Measurements from ENCODE around the gene KAT8. TPM values are rescaled to one million over a fixed set of nuclear protein-coding genes. Genes with fewer than 3 reads are reported as not detected.

Gene KAT8
- total and polyA plus RNA-seq, 2 experiments from 2014 or later, result 33.9 to 44.2 TPM

DNA sequence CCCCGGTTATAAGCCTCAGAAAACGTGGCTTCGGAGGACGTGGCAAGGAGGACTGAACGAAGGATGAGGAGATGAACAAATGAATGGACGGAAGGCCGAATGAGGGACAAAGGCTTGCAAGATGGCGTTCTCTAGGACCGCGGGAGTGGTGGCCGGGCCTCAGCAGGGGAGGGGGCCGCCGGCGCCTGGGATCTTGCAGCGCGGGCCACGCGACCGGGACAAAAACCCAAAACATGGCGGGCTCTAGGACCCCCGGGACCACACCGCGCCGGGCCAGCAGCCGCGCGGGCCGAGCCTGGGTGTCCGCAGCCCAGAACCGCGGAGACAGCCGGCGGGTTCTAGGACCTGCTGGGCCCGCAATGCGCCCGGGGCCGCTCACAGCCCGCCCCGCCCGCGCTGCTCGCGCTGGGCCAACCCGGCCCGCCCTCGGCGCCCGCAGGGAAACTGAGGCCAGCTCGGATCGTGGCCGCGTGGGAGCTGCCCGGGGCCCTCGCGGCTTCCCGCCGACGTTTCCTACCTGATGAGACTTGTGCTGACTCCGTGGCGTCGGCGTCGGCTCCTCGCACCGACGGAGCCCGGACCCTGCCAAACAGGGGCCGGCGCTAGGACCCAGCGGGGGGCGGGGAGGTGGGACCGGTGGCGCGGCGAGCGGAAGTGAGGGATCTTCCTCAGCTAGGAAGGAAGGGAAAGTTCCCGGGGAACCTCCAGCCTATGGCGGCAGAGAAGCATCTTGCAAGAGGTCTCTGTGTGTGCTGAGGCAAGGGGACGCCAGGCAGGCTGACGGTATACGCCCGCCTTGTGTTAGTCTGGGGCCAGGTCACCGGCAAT, 44.1 kb upstream of the KAT8 start:
- peak overlapping the region; percentile 80 for H2AFZ ChIP-seq
- H3K27ac ChIP-seq, result peak overlapping the region; percentile 99
- peaks cover 10% of the 10 kb centered on the region for H3K4me1 ChIP-seq (ENCODE audit: insufficient read depth)
- H3K36me3 ChIP-seq (replicated peaks; ENCODE audit: insufficient read depth, low read depth), result no peaks in the 10 kb centered on the region
- 1% methylated on average over 60 of the region's 83 CpGs for WGBS (ENCODE audit: low lambda C conversion rate, missing lambda C conversion rate)
- peak; percentile 95 for DNase-seq (ENCODE audit: low spot score)
- H3K9me2 ChIP-seq (replicated peaks; ENCODE audit: insufficient read depth), result no peaks in the 10 kb centered on the region
- H3K4me2 ChIP-seq, result peak overlapping the region; percentile 75
- peaks cover 82% of the 10 kb centered on the region for H3K79me2 ChIP-seq
- H3K9me3 ChIP-seq (ENCODE audit: low read depth), result no peaks in the 10 kb centered on the region
- no peaks in the 10 kb centered on the region for H3K27me3 ChIP-seq
- H3K4me3 ChIP-seq, result peak overlapping the region; percentile 78
- TF ChIP-seq EZH2phosphoT487 (IDR thresholded peaks at IDR 0.05; ENCODE audit: low read depth, severe bottlenecking, unreplicated experiment), result no peak
- no peak for TF ChIP-seq EZH2 (IDR thresholded peaks at IDR 0.05; ENCODE audit: borderline replicate concordance)
- TF ChIP-seq, protein P1, sequence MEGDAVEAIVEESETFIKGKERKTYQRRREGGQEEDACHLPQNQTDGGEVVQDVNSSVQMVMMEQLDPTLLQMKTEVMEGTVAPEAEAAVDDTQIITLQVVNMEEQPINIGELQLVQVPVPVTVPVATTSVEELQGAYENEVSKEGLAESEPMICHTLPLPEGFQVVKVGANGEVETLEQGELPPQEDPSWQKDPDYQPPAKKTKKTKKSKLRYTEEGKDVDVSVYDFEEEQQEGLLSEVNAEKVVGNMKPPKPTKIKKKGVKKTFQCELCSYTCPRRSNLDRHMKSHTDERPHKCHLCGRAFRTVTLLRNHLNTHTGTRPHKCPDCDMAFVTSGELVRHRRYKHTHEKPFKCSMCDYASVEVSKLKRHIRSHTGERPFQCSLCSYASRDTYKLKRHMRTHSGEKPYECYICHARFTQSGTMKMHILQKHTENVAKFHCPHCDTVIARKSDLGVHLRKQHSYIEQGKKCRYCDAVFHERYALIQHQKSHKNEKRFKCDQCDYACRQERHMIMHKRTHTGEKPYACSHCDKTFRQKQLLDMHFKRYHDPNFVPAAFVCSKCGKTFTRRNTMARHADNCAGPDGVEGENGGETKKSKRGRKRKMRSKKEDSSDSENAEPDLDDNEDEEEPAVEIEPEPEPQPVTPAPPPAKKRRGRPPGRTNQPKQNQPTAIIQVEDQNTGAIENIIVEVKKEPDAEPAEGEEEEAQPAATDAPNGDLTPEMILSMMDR (IDR thresholded peaks at IDR 0.05; ENCODE audit: poor library complexity), result no peak
- H4K20me1 ChIP-seq (ENCODE audit: insufficient read depth, poor library complexity, severe bottlenecking), result no peaks in the 10 kb centered on the region

DNA sequence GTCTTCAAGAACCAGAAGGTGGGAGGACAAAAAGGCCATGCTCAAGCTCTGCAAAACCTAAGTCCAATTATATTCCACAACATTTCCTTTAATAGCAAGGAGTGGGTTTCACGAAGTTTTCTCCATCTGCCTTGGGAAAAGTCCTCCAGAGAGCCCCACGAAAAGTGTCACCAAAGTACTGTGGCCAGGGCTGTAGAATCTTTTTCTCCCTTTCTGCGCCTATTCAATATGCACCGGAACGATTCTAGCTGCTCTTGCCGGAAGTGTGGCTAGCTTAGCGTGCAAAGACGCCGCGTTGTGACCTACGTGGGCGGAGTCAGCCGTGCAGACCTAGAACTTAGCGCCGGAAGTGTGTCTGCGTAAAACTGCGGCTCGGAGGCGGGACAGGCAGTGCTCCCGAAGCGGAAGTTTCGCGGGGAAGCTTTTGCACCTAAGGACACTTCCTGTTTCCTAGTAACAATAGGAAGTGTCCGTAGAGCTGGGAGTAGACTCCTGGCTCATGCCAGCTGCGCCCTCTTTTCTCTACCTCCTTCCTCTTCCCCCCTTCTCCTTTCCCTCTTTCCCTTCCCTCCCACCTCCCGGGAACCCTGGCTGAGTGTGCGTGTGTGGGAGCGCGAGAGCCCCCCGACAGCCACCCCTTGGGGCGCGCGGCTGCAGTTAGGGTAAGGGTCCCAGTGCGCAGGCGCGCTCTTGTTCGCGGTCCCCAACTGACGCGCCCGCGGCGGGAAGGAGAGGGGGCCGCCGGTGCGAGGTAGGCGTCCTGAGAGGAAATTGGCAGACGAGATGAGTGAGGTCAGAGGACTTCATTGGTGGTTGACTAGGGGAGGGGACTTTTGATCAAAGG, 43.3 kb upstream of the KAT8 start, which contains the start of the genes ZNF646 and ZNF668:
ZNF646 (plus strand) TSS at position 453 of the 844 bp plus-strand sequence. CDS start 1,903 bp downstream, outside the sequence.
ZNF668 (minus strand) TSS at position 271 of the 844 bp plus-strand sequence. CDS start 9,781 bp downstream, outside the sequence.
- no peaks in the 10 kb centered on the region for H3K9me3 ChIP-seq (ENCODE audit: low read depth)
- H3K4me1 ChIP-seq (ENCODE audit: insufficient read depth), result peaks cover 10% of the 10 kb centered on the region
- under 1% methylated on average over 46 of the region's 48 CpGs for WGBS (ENCODE audit: low lambda C conversion rate, missing lambda C conversion rate)
- H3K9me2 ChIP-seq (replicated peaks; ENCODE audit: insufficient read depth), result no peaks in the 10 kb centered on the region
- peak within 1 kb of the TSS; percentile 80 for H2AFZ ChIP-seq
- H3K4me3 ChIP-seq, result peak within 1 kb of the TSS; percentile 85
- H3K27me3 ChIP-seq, result no peaks in the 10 kb centered on the region
- peak within 1 kb of the TSS; percentile 99 for H3K27ac ChIP-seq
- H4K20me1 ChIP-seq (ENCODE audit: insufficient read depth, poor library complexity, severe bottlenecking), result no peaks in the 10 kb centered on the region
- peak; percentile 100 for DNase-seq (ENCODE audit: low spot score)
- no peaks in the 10 kb centered on the region for H3K36me3 ChIP-seq (replicated peaks; ENCODE audit: insufficient read depth, low read depth)
- TF ChIP-seq EZH2 (IDR thresholded peaks at IDR 0.05; ENCODE audit: borderline replicate concordance), result no peak
- peak within 1 kb of the TSS; percentile 90 for H3K4me2 ChIP-seq
- peaks cover 74% of the 10 kb centered on the region for H3K79me2 ChIP-seq

DNA sequence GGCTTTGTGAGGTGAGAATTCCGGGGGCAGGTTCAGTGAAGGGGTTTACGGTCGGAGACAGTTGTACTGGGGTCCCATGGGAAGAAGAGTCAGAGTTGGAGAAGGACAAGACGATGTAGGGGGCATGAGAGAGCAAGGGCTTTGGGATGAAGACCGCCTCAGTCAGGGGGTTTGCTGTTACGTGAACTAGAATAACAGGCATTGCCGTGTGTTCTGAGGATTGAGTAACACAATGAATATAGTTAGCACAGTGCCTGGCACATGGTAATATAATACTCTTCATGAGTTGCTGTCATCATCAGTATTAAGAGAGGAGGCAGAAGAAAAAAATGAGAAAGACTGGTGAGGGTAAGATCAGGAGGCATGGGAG, 42.7 kb upstream of the KAT8 start:
- peaks cover 68% of the 10 kb centered on the region for H3K79me2 ChIP-seq
- peak overlapping the region; percentile 90 for H3K4me2 ChIP-seq
- WGBS (ENCODE audit: low lambda C conversion rate, missing lambda C conversion rate), result 5% methylated on average over 7 of the region's 7 CpGs
- peak overlapping the region; percentile 94 for H3K27ac ChIP-seq
- no peaks in the 10 kb centered on the region for H4K20me1 ChIP-seq (ENCODE audit: insufficient read depth, poor library complexity, severe bottlenecking)
- peaks cover 10% of the 10 kb centered on the region for H3K4me1 ChIP-seq (ENCODE audit: insufficient read depth)
- peak overlapping the region; percentile 85 for H3K4me3 ChIP-seq
- H2AFZ ChIP-seq, result peak overlapping the region; percentile 66
- TF ChIP-seq, protein P1 (IDR thresholded peaks at IDR 0.05; ENCODE audit: poor library complexity), result peak; percentile 2
- no peak for TF ChIP-seq EZH2phosphoT487 (IDR thresholded peaks at IDR 0.05; ENCODE audit: low read depth, severe bottlenecking, unreplicated experiment)
- H3K36me3 ChIP-seq (replicated peaks; ENCODE audit: insufficient read depth, low read depth), result no peaks in the 10 kb centered on the region
- H3K9me2 ChIP-seq (replicated peaks; ENCODE audit: insufficient read depth), result no peaks in the 10 kb centered on the region
- H3K9me3 ChIP-seq (ENCODE audit: low read depth), result no peaks in the 10 kb centered on the region
- no peaks in the 10 kb centered on the region for H3K27me3 ChIP-seq
- no peak for DNase-seq (ENCODE audit: low spot score)

Data from hepatocyte (in vitro differentiated cells).